Gastroesophageal sphincter (tissue), 4 donors: ENCODE measurements around the gene ARCN1. TPM values are rescaled to one million over a fixed set of nuclear protein-coding genes. Genes with fewer than 3 reads are reported as not detected.
A peak's percentile ranks its signal among the peaks of the same experiment; 100 is the strongest.

Source experiments
- ATAC-seq: fragments of 150-250 bp; one replicate; pipeline ENCODE4 v1.9.1; 2016; ENCODE audit warnings: mild to moderate bottlenecking, moderate library complexity
- H3K27ac ChIP-seq, 4 donors: fragments of 200-600 bp; sonication (generic) in 3 of 4; 1 replicate in 3 of 4; 2 replicates in 1 of 4; pipeline ENCODE4 v1.5.1; 2016 to 2019
- H3K27me3 ChIP-seq: fragments of 200-600 bp; sonication (generic); one replicate; pipeline ENCODE4 v1.5.1; 2019
- H3K36me3 ChIP-seq, 2 donors: fragments of 200-600 bp; sonication (generic); one replicate each; pipeline ENCODE4 v1.5.1; 2019; ENCODE audit warnings: control low read depth in 1 of 2
- H3K4me1 ChIP-seq, 3 donors: fragments of 200-600 bp; sonication (generic); 1 replicate in 2 of 3; 2 replicates in 1 of 3; pipeline ENCODE4 v1.5.1; 2016 to 2019; ENCODE audit warnings: control low read depth in 2 of 3
- H3K4me3 ChIP-seq, 2 donors: fragments of 200-600 bp; sonication (generic); one replicate each; pipeline ENCODE4 v1.5.1; 2019; ENCODE audit warnings: mild to moderate bottlenecking in 1 of 2, moderate library complexity in 1 of 2
- H3K9me3 ChIP-seq, 3 donors: fragments of 200-600 bp; sonication (generic); one replicate each; pipeline ENCODE4 v1.5.1; 2017 to 2019; ENCODE audit warnings: control low read depth in 2 of 3
- CTCF ChIP-seq, 4 experiments: fragments of 200-600 bp in 2 of 4; fragments of 450-650 bp in 2 of 4; sonication (generic) in 1 of 4; IDR thresholded peaks; one replicate each; pipeline ENCODE4 v1.5.1; 2017 to 2019; ENCODE audit warnings: antibody characterized with exemption in 4 of 4, mild to moderate bottlenecking in 2 of 4, moderate library complexity in 2 of 4
- EP300 ChIP-seq: sonication (generic); formaldehyde crosslinking; IDR thresholded peaks from one replicate; pipeline ENCODE4 v1.6.1; 2017; ENCODE audit warnings: antibody characterized with exemption, mild to moderate bottlenecking
- POLR2A ChIP-seq, 2 donors: fragments of 450-650 bp; IDR thresholded peaks; one replicate each; pipeline ENCODE4 v1.6.1; 2017; ENCODE audit warnings: antibody characterized with exemption in 2 of 2, mild to moderate bottlenecking in 2 of 2, moderate library complexity in 1 of 2
- POLR2AphosphoS5 ChIP-seq: sonication (generic); formaldehyde crosslinking; IDR thresholded peaks from one replicate; pipeline ENCODE4 v1.6.1; 2017; ENCODE audit warnings: antibody characterized with exemption
- WGBS, 2 donors: methylation state at CpG; one replicate each; pipeline ENCODE4 v1.1.5; 2018; ENCODE audit warnings: low coverage in 1 of 2; 5-methylcytosine and 5-hydroxymethylcytosine counted together
- total RNA-seq, 4 donors: library from RNA; depleted of rRNA; stranded (reverse); fragments of >200 nt; gene quantifications; one replicate each; pipeline ENCODE4 v1.1.0, GENCODE V29; 2016

The ARCN1 gene
- total RNA-seq, 4 donors from 2014 or later = 84.9 to 141 (median 128) TPM

- H3K4me1 ChIP-seq = peaks cover 0 to 40% (median 11%) of the 10 kb centered on the region in 3 donors
- no peak for ATAC-seq
- peaks cover 0 to 37% of the 10 kb centered on the region in 2 donors for H3K36me3 ChIP-seq
- WGBS, 2 donors = 72 to 75% methylated on average over 1 to 2 of the region's 2 CpGs
- no peak overlapping the region for H3K27ac ChIP-seq
- TF ChIP-seq CTCF (IDR thresholded peaks at IDR 0.05) (no peak), EP300 (no peak), POLR2A (IDR thresholded peaks at IDR 0.05) (no peak), POLR2AphosphoS5 (no peak)
- H3K4me3 ChIP-seq = no peak overlapping the region
- no peaks in the 10 kb centered on the region for H3K9me3 ChIP-seq
- no peaks in the 10 kb centered on the region for H3K27me3 ChIP-seq
Observed at GRCh38 chr11:118526688-118527087, 45.5 kb upstream of the ARCN1 start.

GRCh38 chr11:118527109-118527508 is 45.1 kb upstream of the ARCN1 start, which contains the start of gene TTC36:
Gene TTC36 (plus strand): TSS chr11:118527474. CDS start chr11:118527495, 21 bp downstream.
- TF ChIP-seq POLR2AphosphoS5 (no peak), POLR2A (IDR thresholded peaks at IDR 0.05) (no peak), CTCF (IDR thresholded peaks at IDR 0.05) (no peak), EP300 (no peak)
- 36 to 100% methylated on average over 2 to 3 of the region's 3 CpGs for WGBS, 2 donors
- H3K36me3 ChIP-seq = peaks cover 0 to 33% of the 10 kb centered on the region in 2 donors
- H3K27me3 ChIP-seq = no peaks in the 10 kb centered on the region
- H3K27ac ChIP-seq = no peak within 1 kb of the TSS
- no peak for ATAC-seq
- H3K9me3 ChIP-seq = no peaks in the 10 kb centered on the region
- H3K4me1 ChIP-seq = peaks cover 0 to 42% (median 12%) of the 10 kb centered on the region in 3 donors
- H3K4me3 ChIP-seq = no peak within 1 kb of the TSS

- Histone ChIP-seq H3K4me3 (no peak overlapping the region), H3K27me3 (no peaks in the 10 kb centered on the region), H3K36me3 (peaks cover 0 to 24% of the 10 kb centered on the region in 2 donors), H3K9me3 (no peaks in the 10 kb centered on the region), H3K27ac (no peak overlapping the region), H3K4me1 (peaks cover 0 to 37% (median 12%) of the 10 kb centered on the region in 3 donors)
- no peak for ATAC-seq
- TF ChIP-seq EP300 = no peak
- no peak for TF ChIP-seq POLR2A (IDR thresholded peaks at IDR 0.05)
- TF ChIP-seq CTCF (IDR thresholded peaks at IDR 0.05) = no peak
- no peak for TF ChIP-seq POLR2AphosphoS5
- no CpG with 5 or more reads among the region's 6 CpGs for WGBS, 2 donors
Observed at GRCh38 chr11:118528511-118528910, 43.7 kb upstream of the ARCN1 start.

GRCh38 chr11:118529584-118530175 is 42.5 kb upstream of the ARCN1 start:
- no peaks in the 10 kb centered on the region for H3K27me3 ChIP-seq
- peak overlapping the region in 1 of 4 donors; percentile 88 for H3K27ac ChIP-seq
- TF ChIP-seq POLR2A (IDR thresholded peaks at IDR 0.05) = no peak
- TF ChIP-seq EP300 = no peak
- no peak for TF ChIP-seq POLR2AphosphoS5
- TF ChIP-seq CTCF (IDR thresholded peaks at IDR 0.05) = no peak
- H3K36me3 ChIP-seq = peaks cover 0 to 24% of the 10 kb centered on the region in 2 donors
- H3K4me1 ChIP-seq = peaks cover 0 to 37% (median 12%) of the 10 kb centered on the region in 3 donors
- H3K9me3 ChIP-seq = no peaks in the 10 kb centered on the region
- WGBS, 2 donors = 41 to 52% methylated on average over 2 to 5 of the region's 5 CpGs
- peak overlapping the region in 1 of 2 donors; percentile 92 for H3K4me3 ChIP-seq
- no peak for ATAC-seq

GRCh38 chr11:118530180-118530682 is 42.0 kb upstream of the ARCN1 start:
- TF ChIP-seq EP300 (no peak), POLR2AphosphoS5 (no peak), CTCF (IDR thresholded peaks at IDR 0.05) (no peak), POLR2A (IDR thresholded peaks at IDR 0.05) (no peak)
- H3K4me1 ChIP-seq = peaks cover 0 to 37% (median 12%) of the 10 kb centered on the region in 3 donors
- 11 to 33% methylated on average over 2 to 8 of the region's 31 CpGs for WGBS, 2 donors
- no peaks in the 10 kb centered on the region for H3K27me3 ChIP-seq
- peak overlapping the region in 3 of 4 donors; percentile 85 to 88 (median 88) for H3K27ac ChIP-seq
- ATAC-seq = no peak
- peak overlapping the region; percentile 77 to 92 for H3K4me3 ChIP-seq
- H3K36me3 ChIP-seq = peaks cover 0 to 24% of the 10 kb centered on the region in 2 donors
- H3K9me3 ChIP-seq = no peaks in the 10 kb centered on the region
